ENCODE measurements around the gene CARD11. TPM values are rescaled to one million over a fixed set of nuclear protein-coding genes. Genes with fewer than 3 reads are reported as not detected.
"Not testable (repeated sequence)": the region's sequence is repeated elsewhere in the genome, so short reads cannot be mapped to it uniquely, and the experiment has no call there.

The CARD11 gene
- total RNA-seq, 1 donor from 2014 or later: 1.4 TPM

DNA sequence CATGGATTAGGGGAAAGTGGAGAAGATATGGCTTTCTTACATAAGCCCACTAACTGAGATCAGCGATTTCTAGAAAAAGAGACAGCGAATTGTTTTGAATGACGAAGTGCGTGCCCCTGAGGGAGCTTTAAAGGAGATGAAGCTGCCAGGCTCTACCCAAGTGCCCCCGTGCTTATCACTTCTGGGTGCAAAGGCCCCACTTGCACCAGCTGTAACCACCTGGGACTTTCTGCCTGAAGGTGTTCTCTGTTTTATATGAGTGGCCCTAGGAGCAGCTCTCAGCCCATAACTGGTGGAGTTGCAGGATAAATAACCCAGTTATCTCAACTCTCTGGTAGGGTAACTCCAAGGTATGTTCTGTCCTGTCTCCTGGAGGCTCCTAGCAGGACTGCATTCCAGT, 20.4 kb upstream of the CARD11 start:
- no peak for DNase-seq

- no peak for DNase-seq
Measured at GRCh38 chr7:3063016-3063753, 19.5 kb upstream of the CARD11 start.

- no peak for DNase-seq
Measured at GRCh38 chr7:3057066-3057420, 13.4 kb upstream of the CARD11 start.

- DNase-seq: no peak
Measured at GRCh38 chr7:3056234-3057065, 12.8 kb upstream of the CARD11 start.

DNA sequence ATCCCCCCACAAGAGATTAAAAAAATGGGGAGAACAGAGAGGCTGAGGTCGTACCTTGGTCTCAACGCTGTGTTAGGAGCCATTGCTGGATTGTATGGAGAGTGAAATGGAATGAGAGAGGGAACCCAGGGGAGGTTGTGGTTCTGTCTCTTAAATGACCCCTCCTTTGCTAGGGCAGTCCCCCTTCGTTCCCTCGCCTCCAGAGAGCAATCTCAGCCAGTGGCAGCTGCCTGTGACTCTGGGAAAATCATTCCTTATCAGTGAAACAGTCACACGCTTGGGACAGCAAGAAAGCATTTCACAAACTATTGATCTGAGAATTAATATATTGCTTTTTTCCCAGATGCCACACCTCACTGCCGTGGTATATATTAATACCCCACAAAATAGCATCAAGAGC, 12.0 kb upstream of the CARD11 start:
- no peak for DNase-seq

- no peak for DNase-seq
Measured at GRCh38 chr7:3042861-3043489, 692 bp downstream of the CARD11 start.

GRCh38 chr7:3041986-3042675, 1.5 kb downstream of the CARD11 start:
- DNase-seq: no peak

DNA sequence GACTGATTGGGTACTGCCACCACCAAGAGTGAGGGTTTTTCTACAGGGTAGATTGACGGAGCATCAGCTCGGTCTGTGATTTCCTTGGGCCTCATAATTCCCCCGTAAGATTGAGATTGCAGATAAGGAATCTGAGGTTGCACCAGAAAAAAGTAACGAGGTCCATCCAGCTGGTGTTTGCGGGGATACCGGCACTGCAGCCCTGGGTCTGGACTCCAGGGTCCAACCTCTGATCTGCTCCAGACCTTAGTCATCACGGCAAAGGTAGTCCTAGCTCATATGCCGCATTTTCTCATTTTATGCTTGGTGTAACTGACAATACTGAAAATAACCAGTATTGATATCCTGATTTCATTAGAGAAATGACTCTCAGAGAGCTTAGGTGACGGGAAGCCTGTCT, 3.9 kb downstream of the CARD11 start:
- DNase-seq: no peak

DNA sequence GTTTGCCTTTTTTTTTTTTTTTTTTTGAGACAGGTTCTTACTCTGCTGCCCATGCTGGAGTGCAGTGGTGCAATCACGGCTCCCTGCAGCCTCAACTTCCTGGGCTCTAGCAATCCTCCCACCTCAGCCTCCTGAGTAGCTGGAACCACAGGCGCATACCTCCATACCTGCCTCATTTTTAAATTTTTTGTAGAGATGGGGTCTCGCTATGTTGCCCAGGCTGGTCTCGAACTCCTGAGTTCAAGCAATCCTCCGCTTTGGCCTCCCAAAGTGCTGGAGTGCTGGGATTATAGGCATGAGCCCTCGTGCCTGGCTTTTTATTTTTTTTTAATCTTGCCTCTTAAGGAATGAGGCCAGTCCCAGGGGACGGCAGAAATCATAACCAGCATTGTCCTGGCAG, 5.7 kb downstream of the CARD11 start:
- DNase-seq: not testable (repeated sequence)

GRCh38 chr7:3037259-3037658, 6.4 kb downstream of the CARD11 start:
- DNase-seq: no peak

DNA sequence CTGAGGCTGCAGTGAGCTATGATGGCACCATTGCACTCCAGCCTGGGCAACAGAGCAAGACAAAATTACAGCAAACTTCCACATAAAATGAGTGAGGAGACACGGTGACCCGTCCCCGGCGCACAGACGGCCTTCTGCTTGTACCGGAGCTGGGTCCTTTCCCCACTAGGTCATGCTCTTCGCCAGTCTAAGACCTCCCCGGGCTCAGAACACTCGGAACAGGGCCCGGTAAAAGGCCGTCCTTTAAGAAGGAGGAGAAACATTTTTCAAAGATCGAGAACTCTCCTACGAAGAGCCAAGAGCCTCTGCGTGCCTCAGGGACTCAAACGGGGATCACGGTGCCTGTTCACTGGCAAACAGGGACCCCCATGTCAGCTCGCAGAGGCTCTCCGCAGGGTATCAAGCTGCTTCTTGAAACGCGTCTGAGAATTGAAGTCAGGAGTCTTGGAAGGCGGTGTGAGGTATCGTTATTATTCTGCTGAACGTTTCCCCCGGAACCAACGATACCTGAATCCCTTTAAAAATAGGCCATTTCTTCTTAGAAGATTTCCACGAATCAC, 9.0 kb downstream of the CARD11 start:
- DNase-seq: no peak

GRCh38 chr7:3033581-3033980, 10.1 kb downstream of the CARD11 start:
- no peak for DNase-seq

GRCh38 chr7:3033136-3033535, 10.5 kb downstream of the CARD11 start:
- DNase-seq: no peak

DNA sequence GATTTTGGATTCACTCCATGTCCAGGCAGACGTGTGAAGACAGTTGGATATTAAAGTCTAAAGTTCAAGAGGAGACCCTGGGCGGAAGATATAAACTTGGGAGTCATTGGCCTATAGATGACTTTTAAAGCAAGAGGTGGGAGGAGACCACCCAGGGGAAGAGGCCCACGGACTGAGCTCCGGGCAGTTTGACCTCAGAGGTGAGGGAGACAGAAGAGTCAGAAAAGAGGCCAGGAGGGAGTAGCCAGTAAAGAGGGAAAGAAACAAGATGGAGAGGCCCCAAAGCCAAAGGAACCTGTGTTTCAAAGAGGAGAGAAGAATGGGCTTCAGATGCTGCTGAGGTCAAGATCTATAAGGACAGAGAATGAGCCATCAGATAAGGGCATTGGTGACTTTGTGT, 11.4 kb downstream of the CARD11 start:
- DNase-seq: no peak

DNA sequence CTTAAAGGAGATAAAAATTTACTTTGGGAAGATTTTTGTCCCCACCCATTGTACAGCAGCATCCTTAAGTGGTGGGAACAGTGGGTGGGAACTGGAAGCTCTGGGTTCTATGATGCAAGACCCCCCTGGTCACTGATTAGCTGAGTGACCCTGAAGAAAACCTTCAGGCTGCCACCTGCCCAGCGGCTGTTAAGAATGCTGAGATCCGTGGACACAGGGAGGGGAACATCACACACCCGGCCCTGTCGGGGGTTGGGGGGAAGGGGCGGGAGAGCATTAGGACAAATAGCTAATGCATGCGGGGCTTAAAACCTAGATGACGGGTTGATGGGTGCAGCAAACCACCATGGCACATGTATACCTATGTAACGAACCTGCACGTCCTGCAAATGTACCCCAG, 14.5 kb downstream of the CARD11 start:
- DNase-seq: no peak

GRCh38 chr7:3028758-3029093, 14.9 kb downstream of the CARD11 start:
- no peak for DNase-seq

DNA sequence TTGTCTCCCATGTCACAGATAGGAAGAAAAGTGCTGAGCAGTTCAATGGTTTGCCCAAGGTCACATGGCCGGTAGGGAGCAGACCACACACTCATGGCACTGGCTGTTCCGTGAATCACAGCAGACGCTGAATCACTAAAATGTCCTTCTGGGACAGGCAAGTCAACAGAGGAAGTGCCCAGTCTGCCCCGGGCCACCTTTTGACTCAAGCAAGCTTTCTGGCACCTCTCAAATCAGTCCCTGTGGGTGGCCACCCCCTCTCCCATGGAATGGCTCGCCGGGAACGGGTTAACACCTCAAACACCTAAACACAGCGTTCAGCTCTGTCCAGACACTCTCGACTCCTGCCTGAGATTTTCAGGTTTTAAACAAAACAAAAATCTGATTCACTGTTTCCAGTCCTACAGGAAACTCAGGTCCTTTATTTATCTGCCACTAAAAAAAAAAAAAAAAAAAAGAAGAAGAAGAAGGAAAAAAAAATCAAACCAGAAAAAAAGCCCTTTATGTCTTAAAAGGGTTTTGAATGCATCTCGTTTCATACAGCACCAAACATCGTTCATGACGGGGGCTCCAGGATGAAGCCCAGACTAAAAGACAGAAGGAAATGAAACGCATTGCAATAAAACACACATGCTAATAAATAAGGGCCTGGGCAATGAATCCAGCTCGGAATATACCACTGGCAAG, 15.5 kb downstream of the CARD11 start:
- DNase-seq: peak; percentile 24

- DNase-seq: peak; percentile 24
Measured at GRCh38 chr7:3027005-3027845, 16.4 kb downstream of the CARD11 start.

DNA sequence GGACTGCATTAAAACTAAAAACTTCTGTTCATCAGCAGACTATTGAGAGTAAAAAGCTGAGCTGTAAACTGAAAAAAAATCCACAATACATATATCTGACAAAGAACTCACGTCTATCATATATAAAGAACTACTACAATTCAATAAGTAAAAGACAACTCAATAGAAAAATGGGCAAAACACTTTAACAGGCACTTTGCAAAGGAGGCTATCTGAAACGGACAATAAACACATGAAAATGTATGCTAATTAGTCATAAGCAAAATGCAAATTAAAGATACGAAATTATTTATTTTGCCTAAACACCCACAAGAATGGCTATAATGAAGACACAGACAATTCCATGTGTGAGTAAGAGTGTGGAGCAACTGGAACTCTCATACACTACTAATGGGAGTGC, 18.1 kb downstream of the CARD11 start:
- no peak for DNase-seq

GRCh38 chr7:3021825-3022224, 21.8 kb downstream of the CARD11 start:
- DNase-seq: no peak

- not testable (repeated sequence) for DNase-seq
Measured at GRCh38 chr7:3021224-3021623, 22.4 kb downstream of the CARD11 start.

Measured in tongue (tissue), 2 donors.